Lung (tissue), 12 donors: ENCODE data around the gene CLSTN2. TPM values are rescaled to one million over a fixed set of nuclear protein-coding genes. Genes with fewer than 3 reads are reported as not detected.
A peak's percentile ranks its signal among the peaks of the same experiment; 100 is the strongest.

Source experiments
- ATAC-seq: fragments of 200-7000 bp; cut with Tn5 transposase; one replicate; pipeline ENCODE4 v1.9.1; 2020; ENCODE audit warnings: moderate number of reproducible peaks; ENCODE audit not compliant: insufficient read depth, low FRiP score
- DNase-seq, 3 donors: peaks; one replicate each; pipeline ENCODE4 v3.0.0-alpha.2; 2013 to 2017
- H3K27ac ChIP-seq, 2 donors: one replicate each; pipeline ENCODE4 v1.5.1; 2013; ENCODE audit warnings: mild to moderate bottlenecking in 2 of 2, moderate library complexity in 2 of 2, control low read depth in 1 of 2, inconsistent platforms in 1 of 2, low read depth in 1 of 2, low read length in 1 of 2
- H3K27me3 ChIP-seq, 3 donors: one replicate each; pipeline ENCODE4 v1.5.1; 2013; ENCODE audit warnings: low read length in 2 of 3; ENCODE audit not compliant: control insufficient read depth in 3 of 3, insufficient read depth in 3 of 3
- H3K36me3 ChIP-seq, 4 donors: one replicate each; pipeline ENCODE4 v1.5.1; 2013; ENCODE audit warnings: low read length in 4 of 4, mild to moderate bottlenecking in 1 of 4, moderate library complexity in 1 of 4; ENCODE audit not compliant: control insufficient read depth in 4 of 4, insufficient read depth in 4 of 4
- H3K4me1 ChIP-seq, 5 donors: one replicate each; pipeline ENCODE4 v1.5.1; 2013; ENCODE audit warnings: low read length in 5 of 5, mild to moderate bottlenecking in 2 of 5, moderate library complexity in 1 of 5; ENCODE audit not compliant: control insufficient read depth in 5 of 5, insufficient read depth in 5 of 5
- H3K4me3 ChIP-seq: one replicate; pipeline ENCODE4 v1.5.1; 2013; ENCODE audit warnings: mild to moderate bottlenecking, control low read depth, moderate library complexity
- H3K9ac ChIP-seq, 2 donors: one replicate each; pipeline ENCODE4 v1.5.1; 2013; ENCODE audit warnings: low read length in 2 of 2, control low read depth in 1 of 2; ENCODE audit not compliant: insufficient read depth in 1 of 2
- H3K9me3 ChIP-seq, 4 donors: one replicate each; pipeline ENCODE4 v1.5.1; 2013; ENCODE audit warnings: low read length in 3 of 4, mild to moderate bottlenecking in 1 of 4, moderate library complexity in 1 of 4; ENCODE audit not compliant: control insufficient read depth in 4 of 4, insufficient read depth in 3 of 4
- WGBS, 2 donors: extraction: QIAGEN DNeasy Blood & Tissue Kit; methylation state at CpG; one replicate each; pipeline ENCODE4 v1.1.7; 2013; 5-methylcytosine and 5-hydroxymethylcytosine counted together
- polyA plus RNA-seq, 2 donors: library from polyadenylated mRNA; stranded (reverse); fragments of 200-250 nt; gene quantifications; one replicate each; pipeline ENCODE4 v1.2.1, GENCODE V29; 2013
- total RNA-seq, 2 donors: library from RNA; depleted of rRNA in 1 of 2; stranded (reverse); fragments of >200 nt in 1 of 2; gene quantifications; one replicate each; pipeline ENCODE4 v1.2.1, GENCODE V29; 2014 to 2021
- TF ChIP-seq, protein P1 (sequence below): IDR thresholded peaks from 2 replicates; pipeline ENCODE4 v1.5.1; 2012; ENCODE audit warnings: mild to moderate bottlenecking; ENCODE audit errors: control extremely low read depth, extremely low read depth
- donor health status: control.
- donor health status: control.
- donor health status: Bipolar disorder and iron deficiency.
- donor health status: healthy.
- donor health status: DM: yes; HTN: yes; CAD: no.

Gene CLSTN2
- total and polyA plus RNA-seq, 4 donors, result 0.07 to 2.4 (median 1.3) TPM

DNA sequence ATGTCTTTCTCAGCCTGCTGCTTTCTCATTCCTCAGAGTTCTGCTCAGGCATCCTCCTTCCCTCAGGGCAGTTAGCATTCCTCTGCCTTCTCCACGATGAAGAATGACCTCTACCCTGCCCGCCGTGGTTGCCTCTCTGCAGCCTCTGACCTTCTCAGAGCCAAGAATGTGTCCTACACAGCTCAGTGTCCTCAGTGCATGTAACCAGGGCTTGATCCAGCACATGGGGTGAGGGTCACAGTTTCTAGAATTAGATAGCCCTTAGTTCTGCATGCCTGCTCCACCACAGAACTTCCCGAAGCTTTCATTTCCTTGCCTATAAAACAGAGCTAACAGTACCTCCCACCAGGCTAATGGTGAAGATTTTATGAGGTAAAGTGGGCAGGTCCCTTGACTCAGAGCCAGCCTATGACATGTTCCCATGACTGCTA lies 182.1 kb downstream of the CLSTN2 start:
- TF ChIP-seq, protein P1, sequence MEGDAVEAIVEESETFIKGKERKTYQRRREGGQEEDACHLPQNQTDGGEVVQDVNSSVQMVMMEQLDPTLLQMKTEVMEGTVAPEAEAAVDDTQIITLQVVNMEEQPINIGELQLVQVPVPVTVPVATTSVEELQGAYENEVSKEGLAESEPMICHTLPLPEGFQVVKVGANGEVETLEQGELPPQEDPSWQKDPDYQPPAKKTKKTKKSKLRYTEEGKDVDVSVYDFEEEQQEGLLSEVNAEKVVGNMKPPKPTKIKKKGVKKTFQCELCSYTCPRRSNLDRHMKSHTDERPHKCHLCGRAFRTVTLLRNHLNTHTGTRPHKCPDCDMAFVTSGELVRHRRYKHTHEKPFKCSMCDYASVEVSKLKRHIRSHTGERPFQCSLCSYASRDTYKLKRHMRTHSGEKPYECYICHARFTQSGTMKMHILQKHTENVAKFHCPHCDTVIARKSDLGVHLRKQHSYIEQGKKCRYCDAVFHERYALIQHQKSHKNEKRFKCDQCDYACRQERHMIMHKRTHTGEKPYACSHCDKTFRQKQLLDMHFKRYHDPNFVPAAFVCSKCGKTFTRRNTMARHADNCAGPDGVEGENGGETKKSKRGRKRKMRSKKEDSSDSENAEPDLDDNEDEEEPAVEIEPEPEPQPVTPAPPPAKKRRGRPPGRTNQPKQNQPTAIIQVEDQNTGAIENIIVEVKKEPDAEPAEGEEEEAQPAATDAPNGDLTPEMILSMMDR, result no peak
- Histone ChIP-seq H3K4me1 (no peaks in the 10 kb centered on the region), H3K4me3 (no peak overlapping the region), H3K36me3 (no peaks in the 10 kb centered on the region), H3K27ac (no peak overlapping the region), H3K9me3 (no peaks in the 10 kb centered on the region), H3K9ac (no peak overlapping the region), H3K27me3 (no peaks in the 10 kb centered on the region)
- DNase-seq (no peak), ATAC-seq (no peak)
- WGBS, 2 donors, result 41 to 67% methylated on average over 4 of the region's 4 CpGs

DNA sequence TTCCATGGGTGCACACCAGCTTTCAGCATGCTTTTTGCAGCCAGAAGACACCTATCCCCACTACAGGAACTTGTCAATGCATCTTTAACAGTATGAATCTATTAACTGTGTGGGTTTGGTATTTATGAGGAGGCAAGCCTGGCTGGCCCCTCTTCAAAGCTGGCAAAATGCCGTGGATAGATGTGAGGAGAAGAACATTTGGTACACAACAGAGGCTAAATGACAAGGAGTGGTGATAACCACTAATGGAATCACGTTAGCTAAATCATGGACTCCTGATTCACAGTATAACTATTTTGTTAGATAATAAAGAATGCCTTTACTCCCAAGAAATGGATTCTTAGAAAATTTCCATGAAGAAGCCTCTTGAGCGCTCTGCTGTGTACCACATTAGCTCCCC lies 187.2 kb downstream of the CLSTN2 start:
- Histone ChIP-seq H3K27me3 (no peaks in the 10 kb centered on the region), H3K36me3 (no peaks in the 10 kb centered on the region), H3K27ac (no peak overlapping the region), H3K9me3 (no peaks in the 10 kb centered on the region), H3K9ac (no peak overlapping the region), H3K4me1 (no peaks in the 10 kb centered on the region), H3K4me3 (no peak overlapping the region)
- TF ChIP-seq, protein P1, result no peak
- ATAC-seq, result no peak
- WGBS, 2 donors, result 29 to 32% methylated on average over 3 of the region's 3 CpGs
- DNase-seq, result no peak

DNA sequence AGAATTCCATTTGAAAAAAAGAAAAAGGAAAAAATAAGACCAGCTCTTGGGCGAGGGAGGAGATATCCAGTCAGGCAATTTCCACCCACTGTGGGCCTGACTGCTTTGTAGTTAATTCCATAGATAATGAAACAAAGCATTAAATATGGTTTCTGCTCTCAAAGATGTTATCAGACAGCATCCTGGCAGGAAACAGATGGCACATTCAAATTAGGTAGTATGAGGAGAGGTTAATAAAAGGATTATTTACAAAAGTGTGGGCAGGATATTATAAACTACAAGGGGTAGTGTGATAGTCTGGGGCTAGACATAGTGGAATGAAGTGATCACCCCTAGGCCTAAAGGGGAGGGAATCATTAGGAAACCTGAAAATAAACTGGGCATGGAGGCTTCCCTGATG lies 193.2 kb downstream of the CLSTN2 start:
- H3K4me1 ChIP-seq, result no peaks in the 10 kb centered on the region
- H3K27ac ChIP-seq, result no peak overlapping the region
- H3K9me3 ChIP-seq, result no peaks in the 10 kb centered on the region
- 27 to 34% methylated on average over 1 of the region's 1 CpG for WGBS, 2 donors
- TF ChIP-seq, protein P1, result no peak
- no peak overlapping the region for H3K9ac ChIP-seq
- ATAC-seq (no peak), DNase-seq (peak in 2 of 3 donors; percentile 10 to 19)
- no peak overlapping the region for H3K4me3 ChIP-seq
- H3K27me3 ChIP-seq, result no peaks in the 10 kb centered on the region
- no peaks in the 10 kb centered on the region for H3K36me3 ChIP-seq

GRCh38 chr3:140128631-140129030 lies 193.6 kb downstream of the CLSTN2 start:
- TF ChIP-seq, protein P1, result no peak
- no peak for ATAC-seq

More at GRCh38 chr3:140128631-140129030, 193.6 kb downstream of the CLSTN2 start:
- peak in 1 of 3 donors; percentile 8 for DNase-seq
- Histone ChIP-seq H3K9ac (no peak overlapping the region), H3K27ac (no peak overlapping the region), H3K4me1 (no peaks in the 10 kb centered on the region), H3K9me3 (no peaks in the 10 kb centered on the region), H3K36me3 (no peaks in the 10 kb centered on the region), H3K27me3 (no peaks in the 10 kb centered on the region), H3K4me3 (no peak overlapping the region)
- 45 to 60% methylated on average over 5 of the region's 5 CpGs for WGBS, 2 donors
